ENCODE data around the gene SRSF9. TPM values are rescaled to one million over a fixed set of nuclear protein-coding genes. Genes with fewer than 3 reads are reported as not detected.

SRSF9 gene
- total and polyA plus RNA-seq, 2 donors (not counting 1 experiment from before 2014, with no cell fraction given) = 96.3 to 157 TPM

- ChIA-PET CTCF (interaction anchor here (0.6 to 3.0 kb wide), 15 partner anchors 10 to 867 kb away, joined by 3 to 13 read pairs (median 4); partner anchors contain the start of genes DYNLL1, GATC and TRIAP1), POLR2A (interaction anchor here (0.6 to 2.1 kb wide), 5 partner anchors 21 to 1143 kb away, joined by 3 to 26 read pairs (median 5); partner anchors contain the start of genes DYNLL1 and RNU4-1)
- TF ChIP-seq CTCF (IDR thresholded peaks at IDR 0.05) = no peak
- Histone ChIP-seq H3K36me3 (replicated peaks in 1 of 2; ENCODE audit: control extremely low read depth in 1 of 2, control insufficient read depth in 1 of 2, extremely low read depth in 1 of 2, insufficient read depth in 2 of 2, low read length in 1 of 2) (peaks cover 8 to 31% of the 10 kb centered on the region in 2 experiments), H3K4me2 (replicated peaks; ENCODE audit: low read depth, low read length, poor library complexity, severe bottlenecking) (peak overlapping the region; percentile 93), H3K9ac (ENCODE audit: low read length) (peak overlapping the region; percentile 74), H4K20me1 (ENCODE audit: control insufficient read depth, insufficient read depth, low read length, poor library complexity, severe bottlenecking) (peaks cover 53% of the 10 kb centered on the region), H3K27ac (ENCODE audit: low read length in 2 of 2) (peak overlapping the region; percentile 80 to 94), H3K9me3 (ENCODE audit: control extremely low read depth in 1 of 3, control insufficient read depth in 2 of 3, insufficient read depth in 1 of 3, low read length in 2 of 3) (no peaks in the 10 kb centered on the region), H3K79me2 (ENCODE audit: control insufficient read depth, insufficient read depth, low read length) (peaks cover 76% of the 10 kb centered on the region), H2AFZ (ENCODE audit: insufficient read depth, low read depth, low read length, poor library complexity, severe bottlenecking) (peak overlapping the region; percentile 99), H3K27me3 (replicated peaks in 1 of 4; ENCODE audit: control extremely low read depth in 1 of 4, control insufficient read depth in 3 of 4, insufficient read depth in 4 of 4, low read length in 3 of 4) (no peaks in the 10 kb centered on the region), H3K4me3 (ENCODE audit: control extremely low read depth in 1 of 5, extremely low read depth in 1 of 5, insufficient read depth in 1 of 5, low read depth in 2 of 5, low read length in 4 of 5) (peak overlapping the region; percentile 62 to 81 (median 74)), H3K4me1 (ENCODE audit: control insufficient read depth in 2 of 2, insufficient read depth in 2 of 2, low read length in 2 of 2) (peaks cover 20% of the 10 kb centered on the region in 2 donors)
- WGBS (ENCODE audit: insufficient coverage) = 1% methylated on average over 9 of the region's 23 CpGs
- Mint-ChIP-seq H3K27ac (peak overlapping the region; percentile 89), H3K27me3 (no peaks in the 10 kb centered on the region), H3K4me1 (peaks cover 33% of the 10 kb centered on the region), H3K4me3 (peak overlapping the region; percentile 91), H3K9me3 (ENCODE audit: insufficient read depth) (no peaks in the 10 kb centered on the region)
- DNase-seq = peak; percentile 46
- ATAC-seq (ENCODE audit: low read depth) = no peak
- intact Hi-C loops (cut with micrococcal nuclease) = loop anchor here (2.0 to 10.0 kb wide), 2 partner anchors 60 to 436 kb away; partner anchors contain the start of genes COQ5 and SPPL3
These were observed 1.2 kb downstream of the SRSF9 start for GRCh38 chr12:120468325-120468820.

- Mint-ChIP-seq H3K4me1 (peaks cover 33% of the 10 kb centered on the region), H3K27ac (no peak overlapping the region), H3K27me3 (no peaks in the 10 kb centered on the region), H3K4me3 (peak overlapping the region; percentile 91), H3K9me3 (ENCODE audit: insufficient read depth) (no peaks in the 10 kb centered on the region)
- Histone ChIP-seq H4K20me1 (ENCODE audit: control insufficient read depth, insufficient read depth, low read length, poor library complexity, severe bottlenecking) (peaks cover 62% of the 10 kb centered on the region), H3K9ac (ENCODE audit: low read length) (no peak overlapping the region), H3K4me3 (ENCODE audit: control extremely low read depth in 1 of 5, extremely low read depth in 1 of 5, insufficient read depth in 1 of 5, low read depth in 2 of 5, low read length in 4 of 5) (no peak overlapping the region), H3K9me3 (ENCODE audit: control extremely low read depth in 1 of 3, control insufficient read depth in 2 of 3, insufficient read depth in 1 of 3, low read length in 2 of 3) (no peaks in the 10 kb centered on the region), H2AFZ (ENCODE audit: insufficient read depth, low read depth, low read length, poor library complexity, severe bottlenecking) (no peak overlapping the region), H3K36me3 (replicated peaks in 1 of 2; ENCODE audit: control extremely low read depth in 1 of 2, control insufficient read depth in 1 of 2, extremely low read depth in 1 of 2, insufficient read depth in 2 of 2, low read length in 1 of 2) (peaks cover 8 to 40% of the 10 kb centered on the region in 2 experiments), H3K27ac (ENCODE audit: low read length in 2 of 2) (no peak overlapping the region), H3K27me3 (replicated peaks in 1 of 4; ENCODE audit: control extremely low read depth in 1 of 4, control insufficient read depth in 3 of 4, insufficient read depth in 4 of 4, low read length in 3 of 4) (no peaks in the 10 kb centered on the region), H3K79me2 (ENCODE audit: control insufficient read depth, insufficient read depth, low read length) (peaks cover 86% of the 10 kb centered on the region), H3K4me2 (replicated peaks; ENCODE audit: low read depth, low read length, poor library complexity, severe bottlenecking) (no peak overlapping the region), H3K4me1 (ENCODE audit: control insufficient read depth in 2 of 2, insufficient read depth in 2 of 2, low read length in 2 of 2) (peaks cover 20% of the 10 kb centered on the region in 2 donors)
- 94% methylated on average over 6 of the region's 6 CpGs for WGBS (ENCODE audit: insufficient coverage)
- DNase-seq = no peak
- CTCF ChIA-PET = interaction anchor here (1.1 to 4.2 kb wide), 9 partner anchors 9 to 868 kb away, joined by 3 to 39 read pairs (median 7); no protein-coding TSS in a partner anchor
- TF ChIP-seq CTCF (IDR thresholded peaks at IDR 0.05) (no peak), EZH2 (IDR thresholded peaks at IDR 0.05; ENCODE audit: borderline replicate concordance, insufficient read depth, low read depth, low read length, poor library complexity, severe bottlenecking) (no peak)
- POLR2A ChIA-PET = interaction anchor here (0.6 to 0.7 kb wide), 3 partner anchors 15 to 107 kb away, joined by 3 to 5 read pairs (median 5); no protein-coding TSS in a partner anchor
- intact Hi-C loops (cut with micrococcal nuclease) = loop anchor here (10.0 kb wide), 1 partner anchor 437 kb away; the partner anchor contains the start of gene SPPL3
- ATAC-seq (ENCODE audit: low read depth) = no peak
These were observed 2.1 kb downstream of the SRSF9 start for GRCh38 chr12:120467439-120467838.
